SK-N-SH (cell line): Measurements from ENCODE around the gene CELSR1. TPM values are rescaled to one million over a fixed set of nuclear protein-coding genes. Genes with fewer than 3 reads are reported as not detected.

Experiments
- CTCF ChIA-PET: fragments of 300-600, 350-600 bp; formaldehyde crosslinking; extraction: SDS; loops from one replicate; lab custom pipeline; 2021; lab: Yijun Ruan, JAX
- POLR2A ChIA-PET: fragments of 350-600 bp; sonication (Branson Sonifier 250); formaldehyde crosslinking; extraction: SDS; loops from one replicate; lab custom pipeline; 2020; ENCODE audit warnings: antibody characterized with exemption, inconsistent platforms; lab: Yijun Ruan, JAX
- DNase-seq: peaks from one replicate; pipeline ENCODE4 v3.0.0; 2012
- H2AFZ ChIP-seq: fragments of 200-600 bp; sonication (generic); 2 replicates; pipeline ENCODE4 v1.8.1; 2016; ENCODE audit warnings: antibody characterized with exemption, mild to moderate bottlenecking, low read depth
- H3F3A ChIP-seq: fragments of 200-600 bp; sonication (generic); replicated peaks from 2 replicates; pipeline ENCODE3; 2016; ENCODE audit warnings: antibody characterized with exemption, mild to moderate bottlenecking; ENCODE audit not compliant: insufficient read depth
- H3K27ac ChIP-seq, 2 experiments: fragments of 200-500 bp in 1 of 2; fragments of 200-600 bp in 1 of 2; sonication (Bioruptor generic) in 1 of 2; sonication (generic), shearing (Covaris generic) in 1 of 2; 2 replicates each; pipeline versions ENCODE4 v1.5.1 to v1.6.1; 2014 to 2016; ENCODE audit warnings: low read depth in 2 of 2, inconsistent platforms in 1 of 2, low read length in 1 of 2, mild to moderate bottlenecking in 1 of 2, mixed read lengths in 1 of 2
- H3K27me3 ChIP-seq: fragments of 200-600 bp; sonication (generic), shearing (Covaris generic); 2 replicates; pipeline ENCODE4 v1.6.1; 2016; ENCODE audit warnings: mixed run types; ENCODE audit not compliant: insufficient read depth
- H3K36me3 ChIP-seq, 2 experiments: fragments of 200-500 bp in 1 of 2; fragments of 200-600 bp in 1 of 2; sonication (Bioruptor generic) in 1 of 2; sonication (generic) in 1 of 2; replicated peaks in 1 of 2; 2 replicates each; pipeline versions ENCODE3 to v1.5.1; 2014 to 2016; ENCODE audit warnings: low read length in 1 of 2, mild to moderate bottlenecking in 1 of 2; ENCODE audit not compliant: insufficient read depth in 2 of 2, control insufficient read depth in 1 of 2
- H3K4me1 ChIP-seq, 2 experiments: fragments of 200-500 bp in 1 of 2; fragments of 200-600 bp in 1 of 2; sonication (Bioruptor generic) in 1 of 2; sonication (generic), shearing (Covaris generic) in 1 of 2; 2 replicates each; pipeline versions ENCODE4 v1.5.1 to v1.6.1; 2014 to 2016; ENCODE audit warnings: low read depth in 1 of 2, low read length in 1 of 2, mixed run types in 1 of 2; ENCODE audit not compliant: insufficient read depth in 2 of 2, control insufficient read depth in 1 of 2
- H3K4me2 ChIP-seq: fragments of 200-600 bp; sonication (generic), shearing (Covaris generic); 2 replicates; pipeline ENCODE4 v1.6.1; 2017; ENCODE audit warnings: mixed run types
- H3K4me3 ChIP-seq, 2 experiments: fragments of 200-500 bp in 1 of 2; fragments of 200-600 bp in 1 of 2; sonication (Bioruptor generic) in 1 of 2; sonication (generic), shearing (Covaris generic) in 1 of 2; 2 replicates each; pipeline versions ENCODE4 v1.5.1 to v1.8.1; 2014 to 2016; ENCODE audit warnings: low read depth in 2 of 2, inconsistent platforms in 1 of 2, low read length in 1 of 2, mild to moderate bottlenecking in 1 of 2, mixed read lengths in 1 of 2, moderate library complexity in 1 of 2
- H3K79me2 ChIP-seq: fragments of 200-600 bp; sonication (generic); 2 replicates; pipeline ENCODE4 v1.8.1; 2017; ENCODE audit warnings: mild to moderate bottlenecking; ENCODE audit not compliant: insufficient read depth
- H3K9ac ChIP-seq: fragments of 200-600 bp; sonication (generic); 2 replicates; pipeline ENCODE4 v1.6.1; 2017; ENCODE audit warnings: mixed run types
- H3K9me2 ChIP-seq: fragments of 200-600 bp; sonication (generic); 2 replicates; pipeline ENCODE4 v1.6.1; 2017; ENCODE audit warnings: mixed run types
- H3K9me3 ChIP-seq: fragments of 200-600 bp; sonication (generic); 2 replicates; pipeline ENCODE4 v1.6.1; 2017; ENCODE audit warnings: mixed run types, mild to moderate bottlenecking, moderate library complexity
- H4K20me1 ChIP-seq: fragments of 200-600 bp; sonication (generic); 2 replicates; pipeline ENCODE4 v1.6.1; 2017; ENCODE audit warnings: mild to moderate bottlenecking, mixed run types; ENCODE audit not compliant: insufficient read depth
- CHD2 ChIP-seq: fragments of 150-350 bp; IDR thresholded peaks from 2 replicates; pipeline ENCODE4 v1.6.1; 2018; ENCODE audit warnings: low read length; ENCODE audit not compliant: partially characterized antibody
- CTCF ChIP-seq: fragments of 200-600 bp; sonication (generic); IDR thresholded peaks from 2 replicates; pipeline ENCODE4 v1.6.1; 2017; ENCODE audit warnings: antibody characterized with exemption, mild to moderate bottlenecking, moderate library complexity
- FOSL2 ChIP-seq: IDR thresholded peaks from 2 replicates; pipeline ENCODE4 v1.4.0; 2012; ENCODE audit warnings: low read depth, mild to moderate bottlenecking, moderate library complexity, borderline replicate concordance
- JUND ChIP-seq: IDR thresholded peaks from 2 replicates; pipeline ENCODE4 v1.4.0; 2012
- MEF2A ChIP-seq: IDR thresholded peaks from 2 replicates; pipeline ENCODE4 v1.4.0; 2012; ENCODE audit warnings: low read depth, borderline replicate concordance
- MXI1 ChIP-seq: IDR thresholded peaks from 2 replicates; pipeline ENCODE4 v1.6.1; 2012; ENCODE audit warnings: mild to moderate bottlenecking, low read depth, low read length, improper control_type of control experiment
- NFIC ChIP-seq: IDR thresholded peaks from 2 replicates; pipeline ENCODE4 v1.4.0; 2012; ENCODE audit warnings: borderline replicate concordance
- NRF1 ChIP-seq: IDR thresholded peaks from 2 replicates; pipeline ENCODE4 v1.6.1; 2012; ENCODE audit warnings: low read depth, mild to moderate bottlenecking, low read length
- REST ChIP-seq: IDR thresholded peaks from 2 replicates; pipeline ENCODE4 v1.6.1; 2012; ENCODE audit warnings: mild to moderate bottlenecking, low read depth, low read length, moderate library complexity
- TEAD4 ChIP-seq: IDR thresholded peaks from 2 replicates; pipeline ENCODE4 v1.4.0; 2012; ENCODE audit warnings: mild to moderate bottlenecking, borderline replicate concordance; ENCODE audit not compliant: insufficient read depth
- USF1 ChIP-seq: IDR thresholded peaks from 2 replicates; pipeline ENCODE4 v1.4.0; 2012; ENCODE audit warnings: low read depth, borderline replicate concordance
- USF2 ChIP-seq: fragments of 150-350 bp; IDR thresholded peaks from 2 replicates; pipeline ENCODE4 v1.6.1; 2017; ENCODE audit warnings: antibody characterized with exemption, low read length, low read depth, borderline replicate concordance
- ZBTB33 ChIP-seq: IDR thresholded peaks from 2 replicates; pipeline ENCODE4 v1.4.0; 2012; ENCODE audit warnings: low read depth, borderline replicate concordance
- WGBS: methylation state at CpG from one replicate; pipeline ENCODE4 v1.1.6; 2017; ENCODE audit warnings: low lambda C conversion rate; 5-methylcytosine and 5-hydroxymethylcytosine counted together
- polyA plus RNA-seq, 3 experiments: library from polyadenylated mRNA; depleted of rRNA; stranded (reverse); fragments of >200 nt; gene quantifications; 2 replicates each; pipeline ENCODE4 v1.2.3, GENCODE V29; 2012

Gene CELSR1
- polyA plus RNA-seq, 1 of the 3 experiments (the other 2 are of a cell fraction): 5.0 TPM

- POLR2A ChIA-PET: no interaction called here
- DNase-seq: no peak
- Histone ChIP-seq H3K27ac (no peak overlapping the region), H2AFZ (no peak overlapping the region), H3K36me3 (no peaks in the 10 kb centered on the region)
- TF ChIP-seq USF1 (no peak), CHD2 (no peak), MEF2A (no peak), CTCF (no peak), NRF1 (no peak), MXI1 (no peak), TEAD4 (no peak), REST (no peak), FOSL2 (no peak), NFIC (no peak), ZBTB33 (no peak), USF2 (no peak), JUND (no peak)
- TF ChIP-seq, all 33 proteins: peak for 0
- CTCF ChIA-PET: interaction anchor here (1.0 kb wide), 1 partner anchor 126 kb away, joined by 3 read pairs; no protein-coding TSS in a partner anchor
- Histone ChIP-seq H3K79me2 (no peaks in the 10 kb centered on the region), H3K9me3 (no peaks in the 10 kb centered on the region), H3K9ac (no peak overlapping the region), H3K4me3 (no peak overlapping the region), H3K4me2 (no peak overlapping the region), H3K27me3 (0 out of 2 replicates have a peak, but pooled peaks cover 5% of the 10 kb centered on the region), H3K4me1 (peaks cover 0 to 4% of the 10 kb centered on the region in 2 experiments; a peak in 1 of 4 replicates), H4K20me1 (no peaks in the 10 kb centered on the region), H3K9me2 (no peaks in the 10 kb centered on the region), H3F3A (no peaks in the 10 kb centered on the region)
- WGBS: 10% methylated on average over 2 of the region's 6 CpGs
These were observed 56.0 kb downstream of the CELSR1 start for GRCh38 chr22:46481386-46481785.
